Activated CD4-positive, alpha-beta T cell treated with anti-CD3 and anti-CD28 coated beads for 24 hours (primary cell): ENCODE measurements around the gene CBX5.
"Not testable (repeated sequence)": the region's sequence is repeated elsewhere in the genome, so short reads cannot be mapped to it uniquely, and the experiment has no call there.

ENCODE experiments used
- DNase-seq, 2 donors: peaks; one replicate each; pipeline ENCODE4 v3.0.0-alpha.2; 2020; ENCODE audit warnings: low read depth in 2 of 2

CBX5 gene

DNA sequence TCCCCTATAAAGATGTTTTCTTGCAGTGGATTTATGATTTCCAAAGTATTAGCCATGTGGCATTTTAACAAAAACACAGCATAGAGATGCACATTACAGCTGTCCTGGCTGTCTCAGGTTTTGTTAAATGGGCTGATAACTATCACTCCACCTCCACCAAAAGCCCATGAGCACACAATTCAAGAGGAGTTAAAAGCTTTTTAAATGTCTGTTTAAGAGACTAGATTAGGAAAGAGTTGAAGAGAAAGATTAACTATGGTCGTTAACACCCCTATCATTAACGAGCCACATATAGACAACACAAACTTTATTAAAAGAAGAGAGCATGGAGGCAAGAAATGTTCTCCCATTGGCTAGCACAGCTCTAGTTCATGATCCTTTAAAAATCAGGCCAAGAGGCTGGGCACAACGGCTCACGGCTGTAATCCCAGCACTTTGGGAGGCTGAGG is 14.5 kb downstream of the CBX5 start:
- no peak for DNase-seq

DNA sequence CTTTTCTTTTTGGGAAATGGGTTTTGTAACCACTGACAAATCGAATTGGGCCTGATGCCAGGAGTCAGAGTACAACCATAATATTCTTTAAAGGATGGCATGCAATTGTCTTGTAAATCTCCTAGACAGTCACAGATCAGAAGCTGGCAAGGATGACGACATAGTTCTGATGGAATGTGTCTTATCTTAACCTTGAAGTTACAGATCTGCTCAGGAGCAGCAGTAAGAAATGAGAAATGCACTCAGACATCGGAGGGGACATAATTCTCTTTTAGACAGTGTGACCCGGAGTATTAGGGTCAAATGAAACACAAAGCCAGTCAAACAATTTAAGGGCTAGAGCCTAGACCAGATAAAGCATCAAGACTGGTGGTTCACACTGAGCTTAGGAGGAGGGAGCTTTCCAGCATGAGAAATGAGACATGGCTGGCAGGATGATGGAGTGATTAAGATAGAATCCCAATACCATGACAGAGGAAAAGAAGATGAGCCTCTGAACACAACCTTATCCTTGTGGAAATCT is 17.5 kb downstream of the CBX5 start:
- DNase-seq, result no peak

DNA sequence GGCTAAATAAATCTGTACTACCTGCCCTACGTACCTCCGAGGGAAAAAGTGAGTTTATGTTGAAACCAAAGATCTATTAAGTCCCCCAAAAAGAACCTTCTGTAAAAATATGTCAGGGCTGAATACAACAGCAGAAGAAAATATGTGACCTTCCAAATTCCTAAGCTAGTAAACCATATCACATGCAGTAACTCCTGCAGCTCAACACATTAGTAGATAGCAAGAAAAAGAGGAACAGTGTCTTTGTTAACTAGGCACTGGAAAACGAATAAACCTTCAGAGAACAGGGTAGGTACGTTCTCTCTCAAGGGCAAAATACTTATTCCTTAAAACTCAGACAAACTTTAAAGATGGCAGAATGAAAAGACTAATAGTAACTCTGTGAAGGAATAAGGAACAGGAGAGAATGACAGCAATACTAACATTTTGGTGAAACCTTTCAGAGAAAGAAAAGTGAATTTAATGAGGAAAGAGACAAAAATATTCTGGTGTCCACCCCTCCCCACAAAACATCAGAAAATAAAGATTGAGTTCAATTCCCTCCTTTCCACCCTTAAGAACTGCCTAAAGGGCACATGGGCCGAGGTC is 18.0 kb downstream of the CBX5 start:
- no peak for DNase-seq

DNA sequence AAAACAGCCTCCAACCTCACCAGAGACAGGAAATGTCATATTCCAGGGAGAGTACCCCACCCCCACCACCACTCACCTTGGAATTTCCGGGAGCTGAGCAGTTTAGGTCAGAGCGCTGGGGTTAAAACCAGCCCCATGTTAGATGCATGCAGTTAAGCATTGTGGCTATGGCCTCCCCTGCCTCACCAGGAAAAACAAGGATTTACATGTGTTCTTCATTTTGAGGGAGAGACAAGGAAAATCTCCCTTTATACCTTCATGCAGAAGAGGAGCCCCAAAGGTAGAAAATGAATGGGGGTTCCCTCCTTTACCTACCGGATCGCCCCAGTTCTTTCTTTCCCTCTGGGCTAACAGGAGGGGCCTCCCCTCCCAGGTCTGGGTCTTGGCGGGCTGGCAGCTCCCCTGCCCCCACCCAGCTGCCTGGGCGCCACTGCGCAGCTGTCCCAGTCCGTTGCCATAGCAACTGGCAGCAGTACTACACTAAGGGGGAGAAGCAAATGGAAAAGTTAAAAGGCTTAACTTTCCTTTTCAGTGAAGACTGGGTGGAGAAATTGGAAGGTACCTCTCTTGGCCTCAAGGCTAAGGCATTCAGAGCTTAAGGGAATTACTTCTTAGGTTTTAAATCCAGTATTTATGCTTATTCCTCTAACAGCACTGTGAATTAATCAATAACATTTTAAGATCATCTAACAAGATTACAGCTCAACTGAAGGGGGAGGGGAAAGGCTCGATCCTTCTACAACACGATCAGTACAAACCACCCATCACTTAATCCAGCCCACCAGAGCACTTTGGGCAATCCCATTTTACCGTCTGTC is 20.5 kb downstream of the CBX5 start:
- DNase-seq, result no peak

DNA sequence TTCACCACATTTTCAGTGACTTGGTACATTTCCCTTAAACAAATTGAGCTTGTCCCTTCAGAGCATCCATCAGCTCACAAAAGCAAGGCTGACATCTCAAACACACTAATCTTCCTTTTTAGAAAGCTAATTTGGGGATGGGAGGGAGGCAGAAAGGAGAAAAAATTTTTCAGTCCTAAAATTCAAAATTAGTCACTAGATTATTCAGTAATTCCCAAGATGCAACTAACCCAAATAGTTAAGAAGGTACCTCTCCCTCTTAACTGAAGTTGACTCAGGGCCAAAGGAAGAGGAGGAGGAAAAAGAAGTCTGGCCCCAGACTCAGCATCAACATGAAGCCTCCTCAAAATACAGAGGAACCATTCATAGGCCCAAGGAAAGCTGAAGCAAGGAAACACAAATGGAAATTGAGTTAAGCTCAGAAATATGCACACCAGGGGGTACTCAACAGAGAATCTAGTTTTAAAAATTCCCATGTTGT is 21.7 kb downstream of the CBX5 start:
- no peak for DNase-seq

DNA sequence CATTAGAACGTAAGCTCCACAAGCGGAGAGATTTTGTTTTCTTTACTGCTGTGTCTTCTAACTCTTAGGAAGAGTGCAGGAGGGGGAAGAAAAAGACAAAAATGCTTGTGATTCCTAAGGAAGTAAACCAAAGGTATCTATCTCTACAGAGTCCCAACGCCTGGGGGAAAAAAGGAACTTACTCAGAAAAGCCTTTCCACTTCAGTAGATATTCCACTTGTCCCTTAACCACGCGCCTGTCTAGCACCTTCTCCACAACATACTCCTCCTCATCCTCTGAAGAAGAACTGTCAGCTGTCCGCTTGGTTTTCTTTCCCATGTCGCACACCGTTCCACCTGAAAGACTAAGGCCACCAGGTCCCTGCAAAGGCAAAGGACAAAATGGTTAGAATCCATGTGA is 22.6 kb downstream of the CBX5 start:
- no peak for DNase-seq

DNA sequence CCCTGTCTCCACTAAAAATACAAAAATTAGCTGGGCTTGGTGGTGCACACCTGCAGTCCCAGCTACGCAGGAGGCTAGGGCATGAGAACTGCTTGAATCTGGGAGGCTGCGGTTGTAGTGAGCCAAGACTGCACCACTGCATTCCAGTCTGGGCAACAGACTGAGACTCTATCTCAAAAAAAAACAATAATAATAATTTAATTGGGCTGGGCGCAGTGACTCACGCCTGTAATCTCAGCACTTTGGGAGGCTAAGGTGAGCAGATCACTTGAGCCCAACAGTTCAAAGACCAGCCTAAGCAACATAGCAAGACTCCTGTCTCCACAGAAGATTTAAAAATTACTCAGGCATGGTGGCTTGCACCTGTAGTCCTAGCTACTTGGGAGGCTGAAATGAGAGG is 26.7 kb downstream of the CBX5 start:
- DNase-seq, result no peak

DNA sequence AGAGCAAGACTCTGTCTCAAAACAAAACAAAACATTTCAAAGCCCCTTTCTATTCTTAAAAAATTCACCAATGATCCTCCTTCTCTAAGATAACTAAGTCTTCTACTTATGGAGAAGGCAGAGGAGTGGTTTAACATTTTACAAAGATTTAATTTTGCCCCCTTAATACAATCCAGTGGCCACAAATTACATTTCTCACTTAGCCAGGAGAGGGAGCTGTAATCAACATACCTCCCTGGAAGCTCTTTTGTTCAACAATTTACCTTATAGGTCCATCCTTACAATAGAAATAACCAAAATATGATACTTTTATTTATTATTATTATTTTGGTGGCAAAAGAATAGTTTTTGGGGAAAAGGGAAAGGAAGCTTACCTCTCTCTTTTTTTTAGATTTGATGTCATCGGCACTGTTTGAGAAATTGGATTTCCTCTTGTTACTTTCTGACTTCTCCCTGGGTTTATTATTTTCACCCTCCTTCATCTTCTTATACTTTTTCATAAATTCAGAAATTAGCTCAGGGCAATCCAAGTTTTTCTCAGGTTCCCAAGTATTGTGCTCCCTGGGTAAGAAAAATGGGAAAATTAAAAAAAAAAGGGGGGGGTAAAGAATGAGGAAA is 28.1 kb downstream of the CBX5 start:
- peak in 1 of 2 donors; percentile 14 for DNase-seq

DNA sequence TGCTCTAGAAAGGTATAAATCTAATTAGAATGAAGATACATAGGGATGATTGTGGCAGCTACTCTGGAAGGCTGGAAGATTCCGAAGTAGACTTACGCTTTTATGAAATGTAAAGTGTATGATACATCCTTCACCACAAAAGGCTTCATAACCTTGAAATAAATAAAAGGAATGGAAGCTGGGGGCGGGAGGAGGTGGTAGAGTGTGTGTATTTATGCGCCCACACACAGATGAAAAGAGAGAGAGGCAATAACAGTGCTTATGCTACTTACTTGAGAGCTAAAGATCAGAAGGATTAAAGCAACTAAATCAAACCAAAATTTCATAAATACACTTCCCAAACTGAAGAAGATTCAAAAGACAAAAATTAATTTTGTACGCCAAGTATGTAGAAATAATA is 30.4 kb downstream of the CBX5 start:
- no peak for DNase-seq

DNA sequence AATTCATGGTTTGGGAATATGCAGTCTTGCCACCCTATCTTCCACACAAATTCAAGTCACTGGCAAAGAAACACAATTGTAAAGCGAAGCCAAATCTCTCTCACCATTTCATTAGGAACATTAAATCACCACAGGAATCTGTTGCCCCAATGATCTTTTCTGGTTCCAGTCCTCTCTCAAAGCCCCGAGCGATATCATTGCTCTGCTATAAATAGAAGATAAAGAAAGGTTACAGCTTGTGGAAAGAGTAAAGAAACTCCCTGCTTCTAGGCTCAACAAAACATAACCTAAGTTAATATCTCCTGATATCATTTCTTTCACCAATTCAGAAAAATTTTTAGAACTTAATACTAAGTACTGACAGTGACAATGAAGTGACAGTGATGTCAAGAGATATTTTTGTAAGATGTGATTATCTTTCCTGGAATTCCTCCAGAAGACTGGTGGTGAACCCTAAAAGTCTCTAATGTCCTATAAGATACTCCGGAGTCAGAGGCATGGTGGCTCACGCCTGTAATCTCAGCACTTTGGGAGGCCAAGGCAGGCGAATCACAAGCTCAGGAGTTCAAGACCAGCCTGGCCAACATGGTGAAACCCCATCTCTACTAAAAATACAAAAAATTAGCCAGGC is 33.8 kb downstream of the CBX5 start:
- no peak for DNase-seq

DNA sequence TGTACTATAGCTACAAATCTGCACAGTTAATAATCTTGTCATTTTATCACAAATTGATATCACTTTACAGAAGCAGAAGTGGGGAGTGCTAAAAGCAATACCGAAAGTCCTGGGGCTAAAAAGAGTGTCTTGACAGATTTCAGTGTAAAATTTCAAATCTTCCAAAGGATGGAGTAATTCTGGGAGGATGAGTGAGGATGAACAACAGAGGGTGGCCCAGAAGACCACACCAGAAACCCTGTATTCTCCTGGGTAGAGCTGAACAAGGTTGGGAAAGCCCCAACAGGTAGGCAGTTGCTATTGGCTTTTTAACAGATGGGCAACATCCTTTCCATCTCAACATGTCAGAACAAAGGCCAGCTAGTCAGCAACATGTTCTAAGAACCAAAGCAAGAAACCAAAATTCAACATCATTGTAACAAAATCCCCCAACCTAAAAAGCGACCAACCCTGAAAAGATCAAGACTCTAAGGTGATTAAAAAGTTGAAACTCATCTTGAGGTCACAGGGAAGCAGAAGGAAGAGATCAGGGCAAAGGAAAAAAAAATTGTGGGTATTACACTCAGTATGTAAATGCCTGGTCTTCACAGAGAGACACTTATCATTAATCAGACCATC is 38.8 kb downstream of the CBX5 start:
- no peak for DNase-seq

DNA sequence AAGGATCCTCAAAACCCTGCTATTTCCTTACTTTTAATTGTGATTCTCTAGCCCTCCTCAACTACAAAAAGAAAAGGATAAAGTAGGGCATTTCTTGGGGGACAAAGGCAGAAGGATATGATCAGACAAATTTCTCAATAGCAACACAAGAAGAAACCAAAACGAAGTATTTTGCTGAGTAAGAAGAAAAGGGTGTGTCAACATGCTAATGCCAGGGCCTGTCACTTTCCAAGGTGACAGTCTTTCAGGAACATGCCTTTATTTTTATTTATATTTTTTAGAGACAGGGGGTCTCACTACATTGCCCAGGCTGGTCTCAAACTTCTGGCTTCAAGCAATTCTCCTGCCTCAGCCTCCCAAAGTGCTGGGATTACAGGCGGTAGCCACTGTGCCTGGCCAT is 39.8 kb downstream of the CBX5 start:
- DNase-seq, result no peak

DNA sequence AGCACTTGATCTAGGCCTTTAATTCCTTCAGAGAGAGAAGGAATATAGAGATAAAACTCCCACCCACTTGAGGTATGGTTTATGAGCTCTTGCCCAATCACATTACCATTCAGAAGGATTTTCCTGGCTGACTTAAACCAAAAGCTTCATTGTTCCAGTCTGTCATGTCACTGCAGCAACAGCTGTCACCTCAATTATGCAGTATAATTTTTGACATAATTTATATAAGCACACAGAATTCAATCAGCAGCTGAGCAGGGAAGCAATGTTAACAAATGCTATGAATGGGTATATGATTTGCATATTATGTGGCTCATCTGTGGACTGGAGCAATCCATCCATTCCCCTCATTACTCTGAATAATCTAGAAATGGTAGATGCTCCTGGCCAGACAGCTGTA is 40.3 kb downstream of the CBX5 start:
- DNase-seq, result no peak

DNA sequence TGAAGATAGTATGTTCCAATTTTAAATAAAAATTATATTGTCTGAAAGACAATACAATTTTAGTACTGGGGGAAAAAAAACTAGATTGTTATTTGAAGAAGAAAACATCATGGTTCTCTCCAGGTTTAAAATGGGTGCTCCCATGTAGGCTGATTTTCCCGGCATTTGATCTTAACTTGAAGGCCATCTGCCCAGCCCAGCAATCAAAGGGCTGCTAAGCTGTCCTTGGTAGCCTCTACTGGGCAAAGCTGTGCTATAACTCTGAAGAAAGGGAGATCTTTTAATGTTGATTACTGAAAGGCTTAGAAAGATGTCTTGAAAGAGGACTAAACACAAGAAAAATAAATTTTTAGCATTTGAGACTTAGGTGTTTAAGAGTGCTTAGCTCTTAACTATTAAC is 41.4 kb downstream of the CBX5 start:
- DNase-seq, result no peak

DNA sequence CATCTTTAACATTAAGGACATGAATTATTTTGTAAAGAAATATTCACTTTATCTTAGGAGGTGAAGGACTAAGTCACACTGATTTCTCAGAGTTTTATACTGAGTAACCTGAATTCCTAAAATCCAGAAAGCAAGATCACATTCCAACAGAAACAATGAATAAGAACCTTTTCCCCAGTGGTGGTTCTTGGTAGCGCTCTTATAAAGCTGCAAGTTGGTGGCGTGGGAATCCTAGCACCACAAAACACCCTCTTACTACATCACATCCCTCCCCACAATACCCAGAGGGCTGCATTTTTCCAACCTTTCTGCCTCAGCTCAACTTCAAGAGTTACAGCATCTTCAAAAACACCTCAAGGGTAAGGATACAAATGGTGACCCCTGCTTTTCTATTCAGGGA is 47.1 kb downstream of the CBX5 start:
- no peak for DNase-seq

DNA sequence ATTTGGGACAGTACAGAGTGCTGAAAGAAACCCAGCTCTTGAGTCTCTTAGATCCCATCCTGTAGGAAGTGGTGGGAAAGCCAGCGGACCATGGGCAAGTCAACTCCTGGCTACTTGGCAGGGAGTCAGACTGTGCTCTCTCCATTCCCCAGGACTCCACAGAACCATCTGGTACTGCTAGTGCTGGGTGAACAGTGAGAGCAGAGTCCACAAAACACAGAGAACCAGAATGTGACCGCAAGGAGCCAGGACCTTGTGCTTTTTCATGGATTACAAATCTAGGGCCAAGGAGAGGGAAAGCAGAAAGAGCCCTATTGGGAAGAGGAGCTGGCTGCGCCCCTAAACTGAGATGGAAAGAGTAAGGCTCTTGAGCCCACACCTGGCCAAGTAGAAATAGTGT is 48.7 kb downstream of the CBX5 start:
- DNase-seq, result not testable (repeated sequence)

DNA sequence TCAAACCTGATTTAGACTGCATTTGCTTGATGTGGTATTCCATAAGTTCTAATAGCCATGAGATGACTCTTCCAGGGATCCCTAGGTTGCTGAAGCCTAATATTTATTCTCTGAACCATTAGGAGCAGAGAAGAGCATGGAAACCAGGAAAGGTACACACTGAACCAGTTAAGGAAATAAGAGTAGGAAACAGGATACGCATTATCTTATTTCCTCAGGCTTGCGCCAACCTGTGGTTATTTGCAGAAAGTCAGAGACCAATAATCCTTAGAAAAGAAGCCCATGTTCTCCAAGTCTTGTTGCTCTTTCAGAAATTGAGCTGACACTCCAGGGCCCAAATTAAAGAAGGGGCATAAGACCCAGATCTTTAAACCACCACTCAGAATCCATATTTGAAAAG is 49.4 kb downstream of the CBX5 start:
- no peak for DNase-seq

DNA sequence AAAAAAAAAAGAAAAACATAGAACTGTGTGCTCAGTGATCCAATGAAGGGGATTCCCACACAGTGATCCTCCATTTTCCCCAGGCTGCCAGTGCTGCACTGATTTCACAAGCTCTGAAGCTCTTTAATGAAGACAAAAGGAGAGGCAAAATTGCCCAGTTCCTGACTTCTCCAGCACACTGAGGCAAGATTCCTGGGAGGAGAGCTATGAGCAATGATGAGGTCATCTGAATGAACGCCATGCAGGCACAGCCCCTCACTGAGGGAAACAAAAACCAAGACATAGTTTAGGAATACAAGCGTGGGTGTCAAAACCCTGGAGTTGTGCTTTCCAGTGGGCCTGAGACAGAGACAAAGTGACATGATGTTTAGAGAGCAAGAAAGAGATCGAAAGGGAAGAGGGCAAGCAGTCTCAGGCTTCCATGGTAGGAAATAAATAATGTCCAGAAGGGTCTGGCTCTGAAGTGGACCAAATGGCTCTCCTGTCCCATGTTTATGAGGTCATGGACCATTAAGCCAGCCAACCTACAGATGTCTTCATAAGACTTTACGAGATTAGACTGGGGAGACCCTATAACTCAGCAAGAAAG is 50.2 kb downstream of the CBX5 start:
- no peak for DNase-seq

DNA sequence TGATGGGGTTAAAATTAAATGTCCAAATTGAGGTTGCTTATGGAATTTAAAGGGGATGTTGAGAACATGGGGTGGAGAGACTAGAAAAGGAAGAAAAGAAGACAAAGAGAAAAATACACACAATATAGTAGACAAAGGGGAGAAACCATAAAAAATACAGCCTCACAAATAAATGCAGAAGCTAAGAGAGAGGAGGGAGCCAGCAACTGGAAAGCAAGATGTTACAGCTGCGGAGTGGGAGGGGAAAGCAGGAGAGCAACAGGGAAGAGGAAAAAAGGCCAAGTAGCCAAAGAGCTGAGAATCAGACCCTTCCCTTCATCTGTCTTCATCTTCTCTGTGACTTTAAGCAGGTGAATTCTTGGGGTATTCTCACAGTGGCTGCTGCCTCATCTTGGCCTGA is 51.5 kb downstream of the CBX5 start:
- DNase-seq, result no peak

DNA sequence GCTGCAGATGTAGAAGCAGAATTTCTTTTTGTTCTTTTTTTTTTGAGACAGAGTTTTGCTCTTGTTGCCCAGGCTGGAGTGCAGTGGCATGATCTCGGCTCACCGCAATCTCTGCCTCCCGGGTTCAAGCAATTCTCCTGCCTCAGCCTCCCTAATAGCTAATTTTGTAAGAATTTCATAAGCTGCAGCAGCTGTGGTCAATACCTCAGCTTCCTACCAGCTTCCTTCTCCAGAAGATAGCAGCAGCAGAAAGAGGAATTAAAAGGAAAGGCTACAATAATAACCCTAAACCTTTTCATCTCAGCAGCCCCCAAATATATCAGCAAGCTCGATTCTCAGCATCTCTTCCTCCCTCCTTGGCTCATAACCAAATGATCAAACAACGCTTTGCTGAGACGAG is 52.0 kb downstream of the CBX5 start:
- not testable (repeated sequence) for DNase-seq

DNA sequence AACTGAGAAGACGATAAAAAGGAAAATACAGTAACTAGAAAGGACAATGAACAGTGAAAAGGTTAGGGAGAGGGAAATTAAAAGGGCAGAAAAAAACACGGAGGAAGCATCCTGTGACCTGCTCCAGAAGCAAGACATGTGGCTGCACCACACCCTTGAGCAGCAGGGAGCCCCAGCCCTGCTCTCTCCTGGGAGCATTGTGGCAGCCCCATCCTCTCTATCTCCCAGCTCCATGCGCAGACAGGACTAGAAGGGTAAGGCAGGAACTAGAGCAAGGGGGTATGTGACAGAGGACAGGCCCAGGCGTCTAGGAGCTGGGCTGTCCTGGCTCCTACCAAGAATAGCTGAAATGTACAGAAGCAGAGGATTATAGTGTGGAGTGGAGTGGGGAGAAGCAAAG is 52.5 kb downstream of the CBX5 start:
- no peak for DNase-seq

DNA sequence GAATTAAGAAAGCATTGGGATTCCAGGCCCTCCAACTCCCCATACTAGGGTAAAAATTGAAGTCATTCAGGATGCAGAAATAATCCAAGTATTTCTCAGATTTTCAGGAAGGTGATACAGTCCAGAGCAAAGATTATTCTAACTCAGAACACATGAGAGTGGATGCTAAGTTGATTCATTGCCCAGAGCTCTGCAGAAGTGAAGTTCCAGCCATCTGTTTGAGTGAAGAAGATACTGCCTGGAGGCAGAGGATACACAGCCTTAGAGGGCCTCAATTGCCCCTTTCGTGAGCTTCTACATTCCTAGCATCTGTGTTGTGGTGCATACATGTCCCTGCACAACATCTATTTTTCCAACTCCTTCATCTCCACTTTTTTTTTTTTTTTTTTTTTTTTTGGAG is 54.3 kb downstream of the CBX5 start:
- no peak for DNase-seq
